Thymus (tissue), 11 donors: ENCODE data around the gene PI4K2A. TPM values are rescaled to one million over a fixed set of nuclear protein-coding genes. Genes with fewer than 3 reads are reported as not detected.

Source experiments
- DNase-seq, 9 donors: peaks; one replicate each; pipeline ENCODE4 v3.0.0-alpha.2; 2013; ENCODE audit warnings: low spot score in 9 of 9, low read depth in 6 of 9, missing footprints in 1 of 9
- H3K27ac ChIP-seq, 2 donors: one replicate each; pipeline ENCODE4 v1.5.1; 2013; ENCODE audit warnings: control low read depth in 1 of 2, low read depth in 1 of 2, low read length in 1 of 2, mild to moderate bottlenecking in 1 of 2, moderate library complexity in 1 of 2
- H3K27me3 ChIP-seq, 2 donors: one replicate each; pipeline ENCODE4 v1.5.1; 2013; ENCODE audit warnings: low read length in 1 of 2; ENCODE audit not compliant: control insufficient read depth in 2 of 2, insufficient read depth in 1 of 2
- H3K36me3 ChIP-seq, 2 donors: one replicate each; pipeline ENCODE4 v1.5.1; 2013; ENCODE audit warnings: low read length in 1 of 2, mild to moderate bottlenecking in 1 of 2, moderate library complexity in 1 of 2; ENCODE audit not compliant: control insufficient read depth in 2 of 2, insufficient read depth in 2 of 2
- H3K4me1 ChIP-seq, 2 donors: one replicate each; pipeline ENCODE4 v1.5.1; 2013; ENCODE audit warnings: low read length in 2 of 2; ENCODE audit not compliant: control insufficient read depth in 2 of 2, insufficient read depth in 2 of 2
- H3K4me3 ChIP-seq, 2 donors: one replicate each; pipeline ENCODE4 v1.5.1; 2013; ENCODE audit warnings: low read length in 2 of 2, control low read depth in 1 of 2, mild to moderate bottlenecking in 1 of 2
- H3K9me3 ChIP-seq, 2 donors: one replicate each; pipeline ENCODE4 v1.5.1; 2013; ENCODE audit warnings: low read length in 1 of 2, mild to moderate bottlenecking in 1 of 2; ENCODE audit not compliant: control insufficient read depth in 2 of 2, insufficient read depth in 1 of 2
- WGBS: extraction: QIAGEN DNeasy Blood & Tissue Kit; methylation state at CpG from one replicate; pipeline ENCODE4 v1.1.7; 2013; 5-methylcytosine and 5-hydroxymethylcytosine counted together
- polyA plus RNA-seq: library from polyadenylated mRNA; stranded (reverse); fragments of 200-250 nt; gene quantifications from one replicate; pipeline ENCODE4 v1.2.3, GENCODE V29; 2013
- total RNA-seq: library from RNA; stranded (reverse); fragments of 120-200 nt; gene quantifications from one replicate; pipeline ENCODE4 v1.2.4, GENCODE V29; 2013
- donor health status: healthy.

The PI4K2A gene
- total and polyA plus RNA-seq, 2 donors, result 8.9 to 13.5 TPM

DNA sequence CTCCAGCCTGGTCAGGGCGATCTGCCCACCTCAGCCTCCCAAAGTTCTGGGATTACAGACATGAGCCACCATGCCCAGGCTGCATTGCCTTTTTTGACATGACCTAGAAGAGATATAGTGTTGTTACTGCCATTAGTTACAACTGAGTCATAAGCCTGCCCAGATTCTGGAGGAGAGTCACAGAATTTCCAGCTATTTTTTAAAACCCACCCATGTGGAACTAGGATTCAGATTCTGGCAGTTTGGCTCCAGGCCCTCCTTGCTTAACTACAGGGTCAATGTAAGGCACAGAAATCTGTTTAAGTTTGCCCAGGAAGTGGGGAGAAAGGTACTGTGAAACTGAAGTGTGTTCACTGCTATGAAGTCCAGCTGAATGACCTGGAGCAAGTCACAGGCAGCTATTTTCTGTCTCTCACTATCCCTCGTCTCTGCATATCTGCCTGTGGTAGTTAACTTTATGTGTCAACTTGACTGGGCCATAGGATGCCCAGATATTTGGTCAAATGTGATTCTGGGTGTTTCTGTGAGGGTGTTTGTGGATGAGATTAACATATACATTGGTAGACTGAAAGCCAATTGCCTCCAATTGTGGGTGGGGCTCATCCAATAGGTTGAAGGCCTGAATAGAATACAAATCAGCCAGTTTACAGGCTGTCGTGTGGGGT lies 64.7 kb downstream of the PI4K2A start:
- Histone ChIP-seq H3K27ac (no peak overlapping the region), H3K9me3 (no peaks in the 10 kb centered on the region), H3K36me3 (no peaks in the 10 kb centered on the region), H3K4me3 (no peak overlapping the region), H3K27me3 (peaks cover 0 to 18% of the 10 kb centered on the region in 2 donors), H3K4me1 (no peaks in the 10 kb centered on the region)
- no peak for DNase-seq
- 99% methylated on average over 3 of the region's 3 CpGs for WGBS

DNA sequence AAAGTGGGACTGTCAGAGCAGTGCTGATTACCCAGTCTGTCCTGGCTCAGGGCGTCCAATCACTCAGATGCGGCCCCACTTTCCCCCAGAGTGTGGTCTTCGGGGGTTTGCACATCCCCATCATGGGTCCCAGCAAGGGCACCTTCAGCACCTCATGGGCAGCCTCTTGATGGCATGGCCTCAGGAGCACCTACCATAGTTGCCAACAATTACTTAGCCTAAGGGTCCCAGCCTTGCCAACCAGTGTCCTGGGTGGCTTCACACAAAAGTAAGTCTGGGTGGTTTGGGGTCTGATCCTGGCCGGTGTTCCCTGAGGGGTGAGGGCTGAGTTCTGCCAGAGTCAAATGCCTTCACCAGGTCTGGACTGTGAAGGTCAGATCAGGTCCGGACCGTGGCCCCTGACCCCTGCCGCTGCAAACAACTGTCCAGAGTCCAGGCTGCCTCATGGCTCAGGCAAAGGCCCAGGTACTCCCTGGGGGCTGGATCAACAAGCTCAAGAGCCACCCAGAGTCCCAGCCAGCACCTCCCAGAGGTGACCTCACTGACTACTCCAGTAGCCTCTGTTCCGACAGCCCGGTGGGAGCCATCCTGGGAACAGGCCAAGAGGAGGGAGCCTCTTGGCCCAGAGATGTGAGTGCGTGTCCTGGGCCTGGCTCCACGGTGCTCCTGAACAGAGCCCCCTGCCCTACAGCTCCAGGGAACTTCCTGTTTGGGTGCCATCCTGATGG lies 66.8 kb downstream of the PI4K2A start:
- peaks cover 5 to 27% of the 10 kb centered on the region in 2 donors for H3K27me3 ChIP-seq
- H3K4me1 ChIP-seq, result no peaks in the 10 kb centered on the region
- no peak overlapping the region for H3K4me3 ChIP-seq
- H3K27ac ChIP-seq, result no peak overlapping the region
- no peaks in the 10 kb centered on the region for H3K9me3 ChIP-seq
- no peak for DNase-seq
- H3K36me3 ChIP-seq, result no peaks in the 10 kb centered on the region
- 93% methylated on average over 11 of the region's 11 CpGs for WGBS

DNA sequence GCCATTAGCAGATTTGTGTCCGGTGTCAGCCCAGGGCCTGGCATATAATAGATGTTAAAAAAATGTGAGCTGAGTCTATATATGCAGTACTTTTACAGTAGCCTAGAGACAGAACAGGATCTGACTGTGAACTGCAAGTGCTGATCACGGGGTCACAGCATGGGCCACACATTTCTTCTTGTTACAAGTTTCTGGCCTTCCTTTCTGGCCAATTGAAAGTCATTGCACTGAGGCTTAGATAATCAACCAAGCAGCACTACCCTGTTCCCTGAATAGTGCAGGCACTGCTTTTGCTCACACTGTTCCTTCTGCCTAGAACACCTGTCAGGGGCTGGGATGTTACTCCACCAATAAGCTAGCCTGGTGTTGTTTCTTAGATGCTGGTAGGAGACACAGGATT lies 67.7 kb downstream of the PI4K2A start:
- H3K27ac ChIP-seq, result no peak overlapping the region

DNA sequence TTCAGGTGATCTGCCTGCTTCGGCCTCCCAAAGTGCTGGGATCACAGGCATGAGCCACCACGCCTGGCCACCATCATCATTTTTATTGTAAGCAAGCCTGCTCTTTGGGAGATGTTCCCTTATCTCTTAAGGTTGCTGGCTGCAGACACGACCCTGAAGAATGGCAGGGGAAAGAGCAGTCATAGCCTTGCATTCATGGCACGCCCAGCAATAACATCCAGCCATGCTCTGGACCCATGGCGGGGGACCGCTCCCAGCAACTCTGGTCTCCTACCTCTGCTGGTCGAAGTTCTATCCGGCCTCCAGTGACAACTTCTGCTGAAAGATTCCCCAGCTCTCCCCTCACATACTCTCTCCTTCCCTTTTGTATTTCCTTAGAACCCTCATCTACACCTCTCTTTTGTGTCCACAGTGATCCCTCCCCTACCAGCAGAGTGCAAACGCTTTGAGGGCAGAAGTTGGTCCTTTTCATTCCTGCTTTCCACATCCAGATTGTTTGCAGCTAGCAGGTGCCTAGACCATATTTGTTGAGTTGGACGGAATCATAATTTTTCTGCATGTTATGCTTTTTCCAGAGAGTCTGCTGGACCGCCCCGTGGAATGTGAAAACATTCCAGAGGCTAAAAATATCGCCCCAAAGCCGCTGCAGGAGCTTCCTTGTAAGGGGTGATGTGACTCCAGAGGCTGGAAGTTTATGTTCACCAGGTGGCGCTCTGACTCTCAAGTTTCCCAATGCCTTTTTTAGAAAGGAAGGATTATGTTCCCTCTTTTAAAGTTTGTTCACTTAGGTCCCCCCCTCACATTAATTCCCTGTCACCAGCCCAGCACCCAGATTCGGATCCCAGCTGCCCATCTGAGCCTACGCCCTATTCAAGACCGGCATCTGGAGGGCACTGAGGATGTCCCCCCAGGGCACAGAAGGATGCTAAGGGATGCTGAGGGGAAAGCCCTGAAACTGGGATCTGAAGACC lies 68.8 kb downstream of the PI4K2A start:
- peaks cover 17 to 46% of the 10 kb centered on the region in 2 donors for H3K27me3 ChIP-seq
- H3K4me3 ChIP-seq, result no peak overlapping the region
- peak in 2 of 9 donors; percentile 41 to 55 for DNase-seq
- WGBS, result 49% methylated on average over 18 of the region's 18 CpGs
- peaks cover 0 to 5% of the 10 kb centered on the region in 2 donors for H3K4me1 ChIP-seq
- no peaks in the 10 kb centered on the region for H3K36me3 ChIP-seq
- H3K27ac ChIP-seq, result no peak overlapping the region
- H3K9me3 ChIP-seq, result no peaks in the 10 kb centered on the region

More for the DNA sequence above, 67.7 kb downstream of the PI4K2A start:
- WGBS, result 95% methylated on average over 2 of the region's 2 CpGs
- Histone ChIP-seq H3K4me1 (peaks cover 0 to under 1% of the 10 kb centered on the region in 2 donors), H3K36me3 (no peaks in the 10 kb centered on the region), H3K27me3 (peaks cover 8 to 36% of the 10 kb centered on the region in 2 donors), H3K9me3 (no peaks in the 10 kb centered on the region), H3K4me3 (no peak overlapping the region)
- no peak for DNase-seq

DNA sequence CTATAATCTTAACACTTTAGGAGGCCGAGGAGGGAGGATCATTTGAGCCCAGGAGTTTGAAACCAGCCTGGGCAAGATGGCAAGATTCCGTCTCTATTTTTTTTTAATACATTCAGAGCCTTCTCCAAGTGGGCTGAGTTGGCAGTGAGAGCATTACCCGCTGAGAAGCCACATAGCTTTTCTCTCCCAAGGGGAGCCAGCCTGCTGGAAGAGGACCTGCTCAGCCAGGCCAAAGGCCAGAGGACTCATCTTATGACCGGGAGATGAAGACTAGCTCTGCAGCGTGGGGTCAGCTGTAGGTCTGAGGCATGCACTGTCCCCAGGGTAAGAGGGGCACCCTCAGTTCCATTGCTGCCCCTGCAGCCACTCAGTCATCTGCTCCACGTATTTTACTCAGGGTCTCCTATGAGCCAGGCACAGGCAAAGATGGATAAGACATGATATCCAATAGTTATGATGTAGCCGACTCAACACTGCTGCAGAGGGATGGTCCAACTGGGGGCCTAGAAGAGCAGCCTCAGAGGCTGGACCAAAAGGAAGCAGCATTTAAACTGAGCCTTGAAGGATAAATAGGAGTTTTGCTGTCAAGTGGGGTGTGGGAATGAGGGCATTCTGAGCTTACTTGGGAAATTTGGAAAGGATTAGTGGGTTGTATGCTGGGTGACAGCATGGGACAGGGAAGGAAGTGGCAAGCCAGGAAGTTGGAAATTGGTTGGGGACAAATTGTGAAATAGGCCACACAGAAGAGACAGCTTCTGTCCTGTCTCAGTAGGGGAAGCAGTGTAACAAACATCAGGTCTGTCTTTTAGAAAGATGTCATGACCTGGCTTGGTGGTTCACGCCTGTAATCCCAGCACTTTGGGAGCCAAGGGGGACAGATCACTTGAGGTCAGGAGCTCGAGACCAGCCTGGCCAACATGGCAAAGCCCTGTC lies 71.4 kb downstream of the PI4K2A start:
- Histone ChIP-seq H3K4me1 (peaks cover 5 to 9% of the 10 kb centered on the region in 2 donors), H3K27ac (no peak overlapping the region), H3K4me3 (no peak overlapping the region)

DNA sequence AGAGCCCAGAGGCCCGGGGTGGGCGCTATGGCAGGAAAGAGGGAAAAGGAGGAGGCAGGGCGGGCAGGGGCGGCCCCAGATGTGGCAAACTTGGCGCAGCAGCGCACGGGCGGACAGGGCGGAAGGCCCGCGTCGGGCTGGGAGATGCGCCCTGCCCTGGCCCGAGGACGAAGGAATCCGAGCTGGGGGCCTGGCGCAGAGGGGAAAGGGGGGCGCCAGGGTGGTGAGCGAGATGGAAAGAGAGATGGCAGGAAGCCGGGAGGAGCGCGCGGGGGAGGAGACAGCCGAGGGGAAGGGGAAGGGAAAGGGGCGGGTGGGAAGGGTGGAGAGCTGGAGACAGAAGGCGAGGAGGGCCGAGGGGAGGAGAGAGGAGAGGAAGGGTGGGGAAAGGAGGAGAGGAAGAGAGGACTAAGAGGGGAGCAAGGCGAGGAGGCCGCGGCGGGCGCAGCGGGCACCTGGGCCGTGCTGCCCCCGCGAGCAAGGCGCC lies 72.9 kb downstream of the PI4K2A start, which contains the start of gene MARVELD1:
Gene MARVELD1, plus strand, starts transcription at position 392 of the 487 bp plus-strand sequence. CDS start 147 bp downstream, outside the sequence.
- Histone ChIP-seq H3K4me3 (peak within 1 kb of the TSS; percentile 39 to 59), H3K4me1 (peaks cover 5 to 9% of the 10 kb centered on the region in 2 donors), H3K27me3 (peaks cover 27 to 78% of the 10 kb centered on the region in 2 donors), H3K27ac (peak within 1 kb of the TSS; percentile 32 to 82), H3K36me3 (no peaks in the 10 kb centered on the region), H3K9me3 (no peaks in the 10 kb centered on the region)
- no peak for DNase-seq
- 8% methylated on average over 37 of the region's 37 CpGs for WGBS

More for the DNA sequence above, 71.4 kb downstream of the PI4K2A start:
- Histone ChIP-seq H3K9me3 (no peaks in the 10 kb centered on the region), H3K36me3 (no peaks in the 10 kb centered on the region), H3K27me3 (peaks cover 27 to 71% of the 10 kb centered on the region in 2 donors)
- DNase-seq, result no peak
- 96% methylated on average over 9 of the region's 9 CpGs for WGBS

DNA sequence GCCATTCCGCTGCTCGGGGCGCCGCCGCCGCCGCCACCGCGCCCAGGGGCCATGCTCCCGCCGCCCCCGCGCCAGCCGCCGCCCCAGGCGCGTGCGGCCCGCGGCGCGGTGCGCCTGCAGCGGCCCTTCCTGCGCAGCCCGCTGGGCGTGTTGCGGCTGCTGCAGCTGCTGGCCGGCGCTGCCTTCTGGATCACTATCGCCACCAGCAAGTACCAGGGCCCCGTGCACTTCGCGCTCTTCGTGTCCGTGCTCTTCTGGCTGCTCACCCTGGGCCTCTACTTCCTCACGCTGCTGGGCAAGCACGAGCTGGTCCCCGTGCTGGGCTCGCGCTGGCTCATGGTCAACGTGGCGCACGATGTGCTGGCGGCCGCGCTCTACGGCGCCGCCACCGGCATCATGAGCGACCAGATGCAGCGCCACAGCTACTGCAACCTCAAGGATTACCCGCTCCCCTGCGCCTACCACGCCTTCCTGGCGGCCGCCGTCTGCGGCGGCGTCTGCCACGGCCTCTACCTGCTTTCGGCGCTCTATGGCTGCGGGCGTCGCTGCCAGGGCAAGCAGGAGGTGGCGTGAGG lies 73.4 kb downstream of the PI4K2A start:
- no peaks in the 10 kb centered on the region for H3K9me3 ChIP-seq
- no peaks in the 10 kb centered on the region for H3K36me3 ChIP-seq
- DNase-seq, result peak in 3 of 9 donors; percentile 9 to 56 (median 41)
- H3K27me3 ChIP-seq, result peaks cover 27 to 79% of the 10 kb centered on the region in 2 donors
- H3K27ac ChIP-seq, result peak overlapping the region in 1 of 2 donors; percentile 82
- H3K4me1 ChIP-seq, result peaks cover 5 to 9% of the 10 kb centered on the region in 2 donors
- H3K4me3 ChIP-seq, result peak overlapping the region; percentile 39 to 59
- WGBS, result under 1% methylated on average over 68 of the region's 69 CpGs
